Measurements from ENCODE around the gene FAHD1. TPM values are rescaled to one million over a fixed set of nuclear protein-coding genes. Genes with fewer than 3 reads are reported as not detected.

Gene FAHD1
- total RNA-seq, 2 experiments from 2014 or later, result 15.1 to 32.4 TPM

- no peak for DNase-seq (ENCODE audit: low spot score)
- H2AFZ ChIP-seq (ENCODE audit: low read length), result no peak overlapping the region
- H3K79me2 ChIP-seq (ENCODE audit: insufficient read depth, low read depth, low read length), result no peaks in the 10 kb centered on the region
- no peaks in the 10 kb centered on the region for H4K20me1 ChIP-seq (ENCODE audit: insufficient read depth, low read length)
- no peaks in the 10 kb centered on the region for H3K9me3 ChIP-seq (ENCODE audit: low read length)
- intact Hi-C loops (cut with micrococcal nuclease; ENCODE audit: unreplicated experiment), result no loop called here
- H3K4me2 ChIP-seq (ENCODE audit: low read length), result no peak overlapping the region
- no peaks in the 10 kb centered on the region for H3K9me2 ChIP-seq (ENCODE audit: insufficient read depth, low read length)
- TF ChIP-seq, protein P1, sequence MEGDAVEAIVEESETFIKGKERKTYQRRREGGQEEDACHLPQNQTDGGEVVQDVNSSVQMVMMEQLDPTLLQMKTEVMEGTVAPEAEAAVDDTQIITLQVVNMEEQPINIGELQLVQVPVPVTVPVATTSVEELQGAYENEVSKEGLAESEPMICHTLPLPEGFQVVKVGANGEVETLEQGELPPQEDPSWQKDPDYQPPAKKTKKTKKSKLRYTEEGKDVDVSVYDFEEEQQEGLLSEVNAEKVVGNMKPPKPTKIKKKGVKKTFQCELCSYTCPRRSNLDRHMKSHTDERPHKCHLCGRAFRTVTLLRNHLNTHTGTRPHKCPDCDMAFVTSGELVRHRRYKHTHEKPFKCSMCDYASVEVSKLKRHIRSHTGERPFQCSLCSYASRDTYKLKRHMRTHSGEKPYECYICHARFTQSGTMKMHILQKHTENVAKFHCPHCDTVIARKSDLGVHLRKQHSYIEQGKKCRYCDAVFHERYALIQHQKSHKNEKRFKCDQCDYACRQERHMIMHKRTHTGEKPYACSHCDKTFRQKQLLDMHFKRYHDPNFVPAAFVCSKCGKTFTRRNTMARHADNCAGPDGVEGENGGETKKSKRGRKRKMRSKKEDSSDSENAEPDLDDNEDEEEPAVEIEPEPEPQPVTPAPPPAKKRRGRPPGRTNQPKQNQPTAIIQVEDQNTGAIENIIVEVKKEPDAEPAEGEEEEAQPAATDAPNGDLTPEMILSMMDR (conservative IDR thresholded peaks at IDR 0.05; ENCODE audit: low read length), result no peak
- TF ChIP-seq EZH2phosphoT487 (IDR thresholded peaks at IDR 0.05; ENCODE audit: borderline replicate concordance, low read depth, low read length), result no peak
- no peak overlapping the region for H3K27ac ChIP-seq (ENCODE audit: low read depth, low read length, poor library complexity, severe bottlenecking)
- no TSS peak for BruUV-seq (replicated peaks)
- CTCF ChIA-PET (ENCODE audit: unreplicated experiment), result no interaction called here
- no peak overlapping the region for H3K4me3 ChIP-seq (ENCODE audit: low read depth, low read length, poor library complexity, severe bottlenecking)
- no peaks in the 10 kb centered on the region for H3K4me1 ChIP-seq (ENCODE audit: insufficient read depth, low read length, poor library complexity, severe bottlenecking)
- no peaks in the 10 kb centered on the region for H3K36me3 ChIP-seq (ENCODE audit: insufficient read depth, low read length)
- POLR2A ChIA-PET, result no interaction called here
These were observed 12.5 kb downstream of the FAHD1 start for GRCh38 chr16:1839554-1839953.

GRCh38 chr16:1845985-1846384 lies 19.0 kb downstream of the FAHD1 start:
- Histone ChIP-seq H3K79me2 (ENCODE audit: insufficient read depth, low read depth, low read length) (no peaks in the 10 kb centered on the region), H3K9me2 (ENCODE audit: insufficient read depth, low read length) (no peaks in the 10 kb centered on the region), H3K4me2 (ENCODE audit: low read length) (no peak overlapping the region), H3K27ac (ENCODE audit: low read depth, low read length, poor library complexity, severe bottlenecking) (no peak overlapping the region), H2AFZ (ENCODE audit: low read length) (no peak overlapping the region), H3K36me3 (ENCODE audit: insufficient read depth, low read length) (no peaks in the 10 kb centered on the region), H3K4me3 (ENCODE audit: low read depth, low read length, poor library complexity, severe bottlenecking) (no peak overlapping the region), H3K4me1 (ENCODE audit: insufficient read depth, low read length, poor library complexity, severe bottlenecking) (no peaks in the 10 kb centered on the region), H4K20me1 (ENCODE audit: insufficient read depth, low read length) (no peaks in the 10 kb centered on the region), H3K9me3 (ENCODE audit: low read length) (no peaks in the 10 kb centered on the region)
- POLR2A ChIA-PET, result no interaction called here
- TF ChIP-seq EZH2phosphoT487 (IDR thresholded peaks at IDR 0.05; ENCODE audit: borderline replicate concordance, low read depth, low read length), result no peak
- TF ChIP-seq, protein P1 (conservative IDR thresholded peaks at IDR 0.05; ENCODE audit: low read length), result no peak
- BruUV-seq (replicated peaks), result no TSS peak
- CTCF ChIA-PET (ENCODE audit: unreplicated experiment), result interaction anchor here (0.6 kb wide), 1 partner anchor 8 kb away, joined by 4 read pairs; no protein-coding TSS in a partner anchor
- no peak for DNase-seq (ENCODE audit: low spot score)
- intact Hi-C loops (cut with micrococcal nuclease; ENCODE audit: unreplicated experiment), result no loop called here

DNA sequence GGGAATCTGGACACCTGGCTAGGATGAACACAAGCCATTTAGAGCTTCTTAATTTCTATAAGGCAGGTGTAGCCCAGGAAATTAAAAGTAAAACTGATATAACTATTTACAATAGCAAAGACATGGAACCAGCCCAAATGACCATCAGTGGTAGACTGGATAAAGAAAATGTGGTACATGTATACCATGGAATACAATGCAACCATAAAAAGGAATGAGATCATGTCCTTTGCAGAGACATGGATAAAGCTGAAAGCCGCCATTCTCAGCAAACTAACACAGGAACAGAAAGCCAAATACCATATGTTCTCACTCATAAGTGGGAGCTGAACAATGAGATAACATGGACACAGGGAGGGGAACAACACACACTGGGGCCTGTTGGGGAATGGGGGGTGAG lies 19.4 kb downstream of the FAHD1 start:
- H3K9me3 ChIP-seq (ENCODE audit: low read length), result no peaks in the 10 kb centered on the region
- H4K20me1 ChIP-seq (ENCODE audit: insufficient read depth, low read length), result no peaks in the 10 kb centered on the region
- POLR2A ChIA-PET, result no interaction called here
- no peaks in the 10 kb centered on the region for H3K4me1 ChIP-seq (ENCODE audit: insufficient read depth, low read length, poor library complexity, severe bottlenecking)
- no peak overlapping the region for H3K4me3 ChIP-seq (ENCODE audit: low read depth, low read length, poor library complexity, severe bottlenecking)
- no peaks in the 10 kb centered on the region for H3K79me2 ChIP-seq (ENCODE audit: insufficient read depth, low read depth, low read length)
- H3K27ac ChIP-seq (ENCODE audit: low read depth, low read length, poor library complexity, severe bottlenecking), result no peak overlapping the region
- H3K36me3 ChIP-seq (ENCODE audit: insufficient read depth, low read length), result no peaks in the 10 kb centered on the region
- BruUV-seq (replicated peaks), result no TSS peak
- TF ChIP-seq, protein P1 (conservative IDR thresholded peaks at IDR 0.05; ENCODE audit: low read length), result no peak
- no peak for TF ChIP-seq EZH2phosphoT487 (IDR thresholded peaks at IDR 0.05; ENCODE audit: borderline replicate concordance, low read depth, low read length)
- no peak for DNase-seq (ENCODE audit: low spot score)
- CTCF ChIA-PET (ENCODE audit: unreplicated experiment), result interaction anchor here (0.6 kb wide), 1 partner anchor 8 kb away, joined by 4 read pairs; no protein-coding TSS in a partner anchor
- H3K9me2 ChIP-seq (ENCODE audit: insufficient read depth, low read length), result no peaks in the 10 kb centered on the region
- H2AFZ ChIP-seq (ENCODE audit: low read length), result no peak overlapping the region
- H3K4me2 ChIP-seq (ENCODE audit: low read length), result no peak overlapping the region
- intact Hi-C loops (cut with micrococcal nuclease; ENCODE audit: unreplicated experiment), result no loop called here
